HUES64 (cell line): Measurements from ENCODE around the gene PDE5A.
"Not testable (repeated sequence)": the region's sequence is repeated elsewhere in the genome, so short reads cannot be mapped to it uniquely, and the experiment has no call there.

Source experiments
- H3K27ac ChIP-seq: 2 replicates; pipeline ENCODE4 v1.7.0; 2013; ENCODE audit warnings: low read depth, low read length, inconsistent platforms
- H3K27me3 ChIP-seq: 2 replicates; pipeline ENCODE4 v1.6.1; 2013; ENCODE audit warnings: mild to moderate bottlenecking, low read length; ENCODE audit not compliant: insufficient read depth
- H3K36me3 ChIP-seq: 2 replicates; pipeline ENCODE4 v1.6.1; 2013; ENCODE audit warnings: mild to moderate bottlenecking, low read length; ENCODE audit not compliant: insufficient read depth
- H3K4me1 ChIP-seq: 2 replicates; pipeline ENCODE4 v1.6.1; 2013; ENCODE audit warnings: mild to moderate bottlenecking, low read length, moderate library complexity; ENCODE audit not compliant: insufficient read depth
- H3K4me3 ChIP-seq: 2 replicates; pipeline ENCODE4 v1.5.1; 2013; ENCODE audit warnings: mild to moderate bottlenecking, low read length, moderate library complexity
- H3K9ac ChIP-seq: 2 replicates; pipeline ENCODE4 v1.6.1; 2013; ENCODE audit warnings: mild to moderate bottlenecking, low read depth, low read length
- H3K9me3 ChIP-seq: 2 replicates; pipeline ENCODE4 v1.6.1; 2013; ENCODE audit warnings: low read depth, low read length; ENCODE audit not compliant: insufficient read depth
- WGBS: fragments of 150-250, 120-280 bp; methylation state at CpG from one replicate; pipeline ENCODE4 v1.1.7; 2013; ENCODE audit warnings: missing lambda C conversion rate; 5-methylcytosine and 5-hydroxymethylcytosine counted together

The PDE5A gene

GRCh38 chr4:119490335-119490734 is 138.3 kb downstream of the PDE5A start:
- 75% methylated on average over 3 of the region's 3 CpGs for WGBS
- peaks cover 37% of the 10 kb centered on the region for H3K36me3 ChIP-seq
- no peaks in the 10 kb centered on the region for H3K4me1 ChIP-seq
- no peak overlapping the region for H3K9ac ChIP-seq
- H3K27ac ChIP-seq = no peak overlapping the region
- no peaks in the 10 kb centered on the region for H3K27me3 ChIP-seq
- H3K4me3 ChIP-seq = no peak overlapping the region
- H3K9me3 ChIP-seq = no peaks in the 10 kb centered on the region

GRCh38 chr4:119489305-119489704 is 139.3 kb downstream of the PDE5A start:
- WGBS = 95% methylated on average over 3 of the region's 3 CpGs
- H3K27ac ChIP-seq = no peak overlapping the region
- peaks cover 8% of the 10 kb centered on the region for H3K9me3 ChIP-seq
- H3K4me3 ChIP-seq = no peak overlapping the region
- H3K36me3 ChIP-seq = peaks cover 27% of the 10 kb centered on the region
- H3K4me1 ChIP-seq = no peaks in the 10 kb centered on the region
- H3K9ac ChIP-seq = no peak overlapping the region
- H3K27me3 ChIP-seq = no peaks in the 10 kb centered on the region

GRCh38 chr4:119480331-119480730 is 148.3 kb downstream of the PDE5A start:
- Histone ChIP-seq H3K27me3 (no peaks in the 10 kb centered on the region), H3K9me3 (peaks cover 38% of the 10 kb centered on the region), H3K4me1 (no peaks in the 10 kb centered on the region), H3K27ac (no peak overlapping the region), H3K4me3 (no peak overlapping the region), H3K36me3 (peaks cover 74% of the 10 kb centered on the region), H3K9ac (no peak overlapping the region)
- WGBS = 100% methylated on average over 1 of the region's 1 CpG

- no peak overlapping the region for H3K27ac ChIP-seq
- H3K9ac ChIP-seq = no peak overlapping the region
- H3K4me3 ChIP-seq = no peak overlapping the region
- H3K27me3 ChIP-seq = no peaks in the 10 kb centered on the region
- H3K9me3 ChIP-seq = peaks cover 34% of the 10 kb centered on the region
- H3K4me1 ChIP-seq = no peaks in the 10 kb centered on the region
- H3K36me3 ChIP-seq = peaks cover 79% of the 10 kb centered on the region
These were observed 148.8 kb downstream of the PDE5A start for GRCh38 chr4:119479835-119480234.

- 100% methylated on average over 2 of the region's 2 CpGs for WGBS
- Histone ChIP-seq H3K4me3 (no peak overlapping the region), H3K36me3 (peaks cover 83% of the 10 kb centered on the region)
These were observed 149.3 kb downstream of the PDE5A start for GRCh38 chr4:119479180-119479808.

GRCh38 chr4:119478446-119479179 is 150.0 kb downstream of the PDE5A start:
- H3K36me3 ChIP-seq = peaks cover 85% of the 10 kb centered on the region
- no peak overlapping the region for H3K27ac ChIP-seq
- H3K27me3 ChIP-seq = no peaks in the 10 kb centered on the region
- no peak overlapping the region for H3K4me3 ChIP-seq
- H3K9ac ChIP-seq = no peak overlapping the region
- H3K4me1 ChIP-seq = no peaks in the 10 kb centered on the region
- H3K9me3 ChIP-seq = peaks cover 25% of the 10 kb centered on the region

More at GRCh38 chr4:119479180-119479808, 149.3 kb downstream of the PDE5A start:
- no peak overlapping the region for H3K9ac ChIP-seq
- H3K9me3 ChIP-seq = peaks cover 30% of the 10 kb centered on the region
- no peaks in the 10 kb centered on the region for H3K4me1 ChIP-seq
- H3K27ac ChIP-seq = no peak overlapping the region
- H3K27me3 ChIP-seq = no peaks in the 10 kb centered on the region

GRCh38 chr4:119477412-119478053 is 151.1 kb downstream of the PDE5A start:
- Histone ChIP-seq H3K4me1 (no peaks in the 10 kb centered on the region), H3K9ac (no peak overlapping the region), H3K27me3 (no peaks in the 10 kb centered on the region), H3K27ac (no peak overlapping the region), H3K9me3 (peaks cover 14% of the 10 kb centered on the region), H3K4me3 (no peak overlapping the region), H3K36me3 (peaks cover 76% of the 10 kb centered on the region)

GRCh38 chr4:119471259-119471658 is 157.3 kb downstream of the PDE5A start:
- Histone ChIP-seq H3K9ac (no peak overlapping the region), H3K4me1 (no peaks in the 10 kb centered on the region), H3K4me3 (no peak overlapping the region), H3K27me3 (no peaks in the 10 kb centered on the region), H3K36me3 (peaks cover 50% of the 10 kb centered on the region), H3K27ac (no peak overlapping the region), H3K9me3 (no peaks in the 10 kb centered on the region)
- 95% methylated on average over 2 of the region's 3 CpGs for WGBS

GRCh38 chr4:119470737-119471063 is 157.9 kb downstream of the PDE5A start:
- not testable (repeated sequence) for H3K4me3 ChIP-seq, H3K9me3 ChIP-seq, H3K9ac ChIP-seq, H3K27me3 ChIP-seq, H3K4me1 ChIP-seq, H3K27ac ChIP-seq
- H3K36me3 ChIP-seq = peaks cover 50% of the 10 kb centered on the region

- H3K4me3 ChIP-seq, H3K9ac ChIP-seq: not testable (repeated sequence)
These were observed 158.4 kb downstream of the PDE5A start for GRCh38 chr4:119470021-119470736.

GRCh38 chr4:119469039-119469438 is 159.6 kb downstream of the PDE5A start:
- not testable (repeated sequence) for H3K9me3 ChIP-seq, H3K27me3 ChIP-seq, H3K27ac ChIP-seq, H3K9ac ChIP-seq, H3K4me3 ChIP-seq, H3K4me1 ChIP-seq
- WGBS = 67% methylated on average over 1 of the region's 3 CpGs
- H3K36me3 ChIP-seq = peaks cover 46% of the 10 kb centered on the region

More at GRCh38 chr4:119470021-119470736, 158.4 kb downstream of the PDE5A start:
- not testable (repeated sequence) for H3K4me1 ChIP-seq, H3K9me3 ChIP-seq, H3K27me3 ChIP-seq, H3K27ac ChIP-seq
- WGBS = 89% methylated on average over 1 of the region's 2 CpGs
- peaks cover 50% of the 10 kb centered on the region for H3K36me3 ChIP-seq
